Erythroblast (primary cell): ENCODE results near the gene ZFPL1.

Experiments used
- DNase-seq, 2 experiments: peaks; one replicate each; lab custom pipeline; 2025; lab: John Stamatoyannopoulos, UW
- GATA1 ChIP-seq: IDR thresholded peaks from 2 replicates; pipeline ENCODE4 v1.6.1; 2011; ENCODE audit warnings: low read depth, mild to moderate bottlenecking, control low read depth, low read length, moderate library complexity
- POLR2A ChIP-seq: IDR thresholded peaks from 2 replicates; pipeline ENCODE4 v1.6.1; 2011; ENCODE audit warnings: mild to moderate bottlenecking, low read length

Gene ZFPL1

GRCh38 chr11:65109231-65110198 lies 25.5 kb downstream of the ZFPL1 start:
- DNase-seq = no peak
- TF ChIP-seq POLR2A = no peak
- TF ChIP-seq GATA1 = no peak

DNA sequence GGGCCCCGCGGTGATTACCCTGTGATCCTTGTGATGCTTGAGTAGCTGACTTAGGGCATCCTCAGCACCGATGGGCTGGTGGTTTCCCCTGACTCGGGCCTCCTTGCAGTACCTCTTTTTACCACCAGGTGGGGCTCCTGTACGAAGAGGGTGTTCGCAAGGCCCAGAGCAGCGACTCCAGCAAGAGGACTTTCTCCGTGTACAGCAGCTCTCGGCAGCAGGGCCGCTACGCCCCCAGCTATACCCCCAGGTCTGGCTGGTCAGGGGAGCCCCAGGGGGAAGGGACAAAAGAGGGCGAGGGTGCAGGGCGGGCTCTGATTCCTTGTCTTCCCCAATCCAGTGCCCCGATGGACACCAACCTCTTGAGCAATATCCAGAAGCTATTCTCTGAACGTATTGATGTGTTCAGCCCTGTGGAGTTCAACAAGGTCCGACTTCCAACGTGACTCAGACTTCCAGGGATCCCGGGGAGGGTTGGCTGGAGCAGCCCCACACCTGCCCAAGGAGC lies 26.4 kb downstream of the ZFPL1 start:
- DNase-seq = peak; percentile 85 to 92

DNA sequence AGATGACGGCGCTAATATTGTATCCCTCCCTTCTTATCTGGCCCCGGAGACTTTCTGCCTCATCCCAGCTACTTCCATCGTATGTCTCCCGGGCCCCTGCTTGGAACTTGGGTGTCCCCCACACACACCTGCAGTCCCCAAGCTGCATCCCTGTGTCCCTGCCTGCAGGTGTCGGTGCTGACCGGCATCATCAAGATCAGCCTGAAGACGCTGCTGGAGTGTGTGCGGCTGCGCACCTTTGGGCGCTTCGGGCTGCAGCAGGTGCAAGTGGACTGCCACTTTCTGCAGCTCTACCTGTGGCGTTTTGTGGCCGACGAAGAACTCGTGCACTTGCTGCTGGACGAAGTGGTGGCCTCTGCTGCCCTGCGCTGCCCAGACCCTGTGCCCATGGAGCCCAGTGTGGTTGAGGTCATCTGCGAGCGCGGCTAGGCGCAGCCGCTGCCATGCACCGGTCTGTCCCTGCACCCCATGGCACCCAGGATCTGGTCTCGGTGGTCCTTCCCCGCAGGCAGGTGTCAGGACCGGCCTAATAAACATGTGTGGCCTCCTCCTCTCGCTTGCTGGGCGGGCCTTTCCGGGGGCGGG lies 27.2 kb downstream of the ZFPL1 start:
- no peak for DNase-seq
- TF ChIP-seq POLR2A (no peak), GATA1 (no peak)

More for the DNA sequence above, 26.4 kb downstream of the ZFPL1 start:
- TF ChIP-seq POLR2A (no peak), GATA1 (no peak)

DNA sequence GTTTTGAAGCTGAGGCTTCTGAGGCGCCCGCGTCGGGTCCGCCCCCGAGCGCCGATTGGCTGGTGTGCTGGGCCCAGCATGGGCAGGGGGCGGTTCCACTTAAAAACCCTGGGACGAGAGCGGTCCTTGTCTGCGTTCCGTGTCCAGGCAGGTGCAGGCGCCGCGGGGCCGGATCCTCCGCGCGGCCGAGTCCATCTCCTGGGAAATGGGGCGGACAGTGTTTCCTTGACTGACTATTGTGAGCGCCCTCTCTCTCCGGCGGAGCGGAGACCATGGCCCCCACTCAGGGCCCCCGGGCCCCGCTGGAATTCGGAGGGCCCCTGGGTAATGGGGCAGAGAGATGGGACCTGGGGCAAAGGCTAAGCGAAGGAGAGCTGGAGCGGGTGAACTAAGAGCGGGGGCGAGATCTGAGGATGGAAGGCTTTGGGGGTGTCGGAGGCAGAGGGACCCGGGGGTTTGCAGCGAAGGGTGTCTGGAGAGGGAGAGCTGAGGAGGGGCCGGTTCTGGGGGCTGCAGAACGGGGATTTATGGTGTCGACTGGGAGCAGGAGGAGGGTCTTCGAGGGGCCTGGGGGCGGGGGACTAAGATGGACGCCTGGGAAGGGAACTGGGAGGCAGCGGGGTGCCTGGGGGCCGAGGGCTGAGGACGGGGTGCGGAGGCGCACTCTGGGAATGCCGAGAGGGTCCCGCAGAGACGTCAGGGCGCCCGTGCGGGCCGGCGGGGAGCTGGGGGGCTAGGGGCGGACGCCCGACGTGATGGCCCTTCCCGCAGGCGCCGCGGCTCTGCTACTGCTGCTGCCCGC lies 27.9 kb downstream of the ZFPL1 start, which contains the start of gene TM7SF2:
TM7SF2 (plus strand) TSS at position 129 of the 802 bp plus-strand sequence; CDS start at position 273, 144 bp downstream.
- TF ChIP-seq GATA1 = no peak
- peak; percentile 86 for TF ChIP-seq POLR2A
- DNase-seq = peak; percentile 95 to 97

GRCh38 chr11:65112546-65113360 lies 28.7 kb downstream of the ZFPL1 start:
- peak; percentile 82 to 87 for DNase-seq
- TF ChIP-seq POLR2A (peak; percentile 22), GATA1 (no peak)

DNA sequence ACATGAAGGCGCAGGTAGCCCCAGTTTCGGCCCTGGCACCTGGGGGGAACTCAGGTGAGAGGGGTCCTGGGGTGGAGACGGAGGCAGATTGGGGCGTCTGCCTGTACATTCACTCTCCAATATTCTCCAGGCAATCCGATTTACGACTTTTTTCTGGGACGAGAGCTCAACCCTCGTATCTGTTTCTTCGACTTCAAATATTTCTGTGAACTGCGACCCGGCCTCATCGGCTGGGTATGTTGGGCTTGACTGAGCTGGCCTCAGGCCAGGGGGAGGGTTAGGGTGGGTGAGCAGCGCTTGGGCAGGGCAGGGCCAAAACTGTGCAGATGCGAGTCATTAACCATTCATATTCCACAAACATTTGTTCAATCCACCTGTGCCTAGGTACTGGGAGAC lies 29.3 kb downstream of the ZFPL1 start:
- peak; percentile 47 to 53 for DNase-seq
- TF ChIP-seq POLR2A = no peak
- no peak for TF ChIP-seq GATA1

GRCh38 chr11:65113839-65114238 lies 29.8 kb downstream of the ZFPL1 start:
- TF ChIP-seq POLR2A (no peak), GATA1 (no peak)

GRCh38 chr11:65114538-65115171 lies 30.6 kb downstream of the ZFPL1 start:
- TF ChIP-seq GATA1 (no peak), POLR2A (no peak)
- no peak for DNase-seq

More at GRCh38 chr11:65113839-65114238, 29.8 kb downstream of the ZFPL1 start:
- DNase-seq = peak; percentile 55 to 64

DNA sequence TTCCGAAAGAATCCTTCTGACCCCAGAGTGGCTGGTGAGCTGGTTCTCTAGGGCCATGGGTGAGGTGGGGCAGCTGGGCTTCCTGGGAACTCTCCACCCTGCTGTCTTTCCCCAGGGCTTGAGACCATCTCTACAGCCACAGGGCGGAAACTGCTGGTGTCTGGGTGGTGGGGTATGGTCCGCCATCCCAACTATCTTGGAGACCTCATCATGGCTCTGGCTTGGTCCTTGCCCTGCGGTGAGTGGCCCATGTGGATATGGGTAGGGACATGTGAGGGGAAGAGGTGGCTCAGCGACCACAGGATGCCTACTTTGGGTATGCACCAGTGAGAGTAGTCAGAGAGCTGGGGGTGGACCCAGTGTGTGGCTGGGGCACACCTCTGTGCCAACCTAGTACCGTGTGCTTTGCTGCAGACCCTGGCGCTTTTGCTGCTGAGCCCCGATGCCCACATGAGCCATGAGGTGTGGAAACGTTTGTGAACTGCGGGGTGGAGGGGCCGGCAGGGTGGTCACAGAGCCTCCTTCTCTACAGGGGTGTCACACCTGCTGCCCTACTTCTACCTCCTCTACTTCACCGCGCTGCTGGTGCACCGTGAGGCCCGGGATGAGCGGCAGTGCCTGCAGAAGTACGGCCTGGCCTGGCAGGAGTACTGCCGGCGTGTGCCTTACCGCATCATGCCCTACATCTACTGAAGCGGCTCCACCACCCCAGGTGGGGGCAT lies 31.5 kb downstream of the ZFPL1 start:
- TF ChIP-seq GATA1 = no peak
- TF ChIP-seq POLR2A = no peak

DNA sequence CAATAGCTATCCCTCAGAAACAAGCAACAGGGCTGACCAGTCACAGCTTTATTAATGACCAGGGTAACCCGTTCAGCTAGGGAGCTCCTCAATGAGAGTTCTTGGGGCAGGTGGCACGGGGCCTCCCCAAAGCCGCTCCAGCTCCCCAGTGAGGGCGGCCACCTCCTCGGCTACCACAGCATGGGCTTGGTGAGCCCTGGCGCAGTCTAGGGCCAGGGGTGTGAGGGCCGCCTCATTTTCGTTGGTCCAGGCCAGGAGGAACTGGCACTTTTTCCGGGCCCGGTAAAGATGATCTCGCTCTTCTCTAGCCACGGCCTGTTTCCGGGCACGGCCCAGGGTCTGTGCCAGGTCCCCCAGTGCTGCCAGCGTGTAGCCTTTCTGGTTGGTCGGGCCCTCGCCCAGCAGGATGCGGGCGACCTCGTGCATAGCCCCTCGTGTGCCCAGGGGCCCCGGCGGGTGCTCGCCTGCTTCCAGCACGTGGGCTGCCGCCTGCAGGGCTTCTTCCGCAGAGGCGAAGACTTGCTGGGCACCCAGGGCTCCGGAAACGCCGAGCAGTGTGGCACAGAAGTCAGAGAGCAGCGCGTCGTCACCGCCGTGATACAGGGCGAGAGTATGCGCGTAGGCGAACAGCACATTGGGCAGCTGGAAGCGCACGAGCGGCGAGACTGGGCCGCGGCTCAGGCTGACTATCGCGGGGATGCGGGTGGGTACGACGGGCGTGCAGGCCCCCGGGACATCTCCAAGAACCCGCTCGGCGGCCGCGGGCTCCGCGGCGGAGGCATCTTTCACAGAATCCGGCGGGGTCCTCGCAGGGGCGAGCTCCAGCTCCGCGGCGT lies 32.6 kb downstream of the ZFPL1 start:
- peak; percentile 63 to 65 for DNase-seq
- TF ChIP-seq POLR2A (no peak), GATA1 (no peak)

More for the DNA sequence above, 31.5 kb downstream of the ZFPL1 start:
- DNase-seq = no peak
